H1 (cell line): ENCODE results near the gene SEMA4D. TPM values are rescaled to one million over a fixed set of nuclear protein-coding genes. Genes with fewer than 3 reads are reported as not detected.
A peak's percentile ranks its signal among the peaks of the same experiment; 100 is the strongest.

Experiments
- CTCF ChIA-PET: fragments of 300-600 bp; sonication (Branson Sonifier 250); formaldehyde crosslinking; loops from one replicate; lab custom pipeline; 2021; ENCODE audit not compliant: partially characterized antibody; lab: Charles Lee
- POLR2A ChIA-PET: fragments of 300-600 bp; sonication (Branson Sonifier 250); formaldehyde crosslinking; loops from one replicate; lab custom pipeline; 2021; ENCODE audit warnings: inconsistent platforms; ENCODE audit not compliant: partially characterized antibody; lab: Charles Lee
- DNase-seq, 2 experiments: peaks; one replicate each; pipeline versions ENCODE4 v3.0.0 to v3.0.0-alpha.2; 2010 to 2022; ENCODE audit warnings: low spot score in 2 of 2, low read depth in 1 of 2, mixed read lengths in 1 of 2
- FAIRE-seq: peaks from 2 replicates; lab custom pipeline; 2011; peaks lifted over from hg19 to GRCh38; lab: Jason Lieb, UNC
- H2AFZ ChIP-seq: 2 replicates; pipeline ENCODE4 v1.8.1; 2012; ENCODE audit warnings: low read length, inconsistent platforms
- H2AK5ac ChIP-seq: 2 replicates; pipeline ENCODE4 v1.6.1; 2013; ENCODE audit warnings: low read depth, low read length
- H2BK120ac ChIP-seq: replicated peaks from 2 replicates; pipeline ENCODE3; 2013; ENCODE audit warnings: low read depth, low read length, inconsistent platforms
- H2BK12ac ChIP-seq: 2 replicates; pipeline ENCODE4 v1.6.1; 2013; ENCODE audit warnings: low read depth, low read length
- H2BK15ac ChIP-seq: 2 replicates; pipeline ENCODE4 v1.6.1; 2013; ENCODE audit warnings: low read length
- H2BK20ac ChIP-seq: 2 replicates; pipeline ENCODE4 v1.6.1; 2013; ENCODE audit warnings: low read length
- H2BK5ac ChIP-seq: 2 replicates; pipeline ENCODE4 v1.6.1; 2013; ENCODE audit warnings: low read depth, low read length
- H3K14ac ChIP-seq: 2 replicates; pipeline ENCODE4 v1.6.1; 2013; ENCODE audit warnings: inconsistent platforms; ENCODE audit not compliant: insufficient read length
- H3K18ac ChIP-seq: 2 replicates; pipeline ENCODE4 v1.6.1; 2013; ENCODE audit warnings: low read length; ENCODE audit errors: extremely low read depth
- H3K23ac ChIP-seq: 2 replicates; pipeline ENCODE4 v1.6.1; 2013; ENCODE audit warnings: inconsistent platforms; ENCODE audit not compliant: insufficient read length
- H3K23me2 ChIP-seq: 2 replicates; pipeline ENCODE4 v1.6.1; 2013; ENCODE audit warnings: low read depth, low read length
- H3K27ac ChIP-seq: 2 replicates; pipeline ENCODE4 v1.6.1; 2011; ENCODE audit warnings: low read depth, low read length, inconsistent platforms
- H3K27me3 ChIP-seq, 4 experiments: replicated peaks in 1 of 4; 1 replicate in 1 of 4; 2 replicates in 3 of 4; pipeline versions ENCODE4 v1.6.1 to v1.8.1; 2011 to 2013; ENCODE audit warnings: low read length in 3 of 4, mild to moderate bottlenecking in 3 of 4, inconsistent platforms in 2 of 4, mixed read lengths in 2 of 4, moderate library complexity in 1 of 4; ENCODE audit not compliant: control insufficient read depth in 3 of 4, insufficient read depth in 3 of 4; ENCODE audit errors: extremely low read depth in 1 of 4
- H3K36me3 ChIP-seq, 4 experiments: 2 replicates each; pipeline versions ENCODE4 v1.6.1 to v1.8.1; 2011 to 2013; ENCODE audit warnings: mild to moderate bottlenecking in 4 of 4, low read length in 3 of 4, moderate library complexity in 2 of 4, control low read depth in 1 of 4, inconsistent platforms in 1 of 4; ENCODE audit not compliant: insufficient read depth in 4 of 4, control insufficient read depth in 2 of 4
- H3K4ac ChIP-seq: replicated peaks from 2 replicates; pipeline ENCODE3; 2013; ENCODE audit warnings: low read length, low read depth, mixed read lengths, inconsistent platforms; ENCODE audit not compliant: insufficient read length
- H3K4me1 ChIP-seq, 4 experiments: replicated peaks in 1 of 4; 1 replicate in 1 of 4; 2 replicates in 3 of 4; pipeline versions ENCODE4 v1.6.1 to v1.8.1; 2011 to 2013; ENCODE audit warnings: low read length in 3 of 4, inconsistent platforms in 2 of 4, mixed read lengths in 1 of 4; ENCODE audit not compliant: insufficient read depth in 4 of 4, control insufficient read depth in 3 of 4
- H3K4me2 ChIP-seq, 2 experiments: 2 replicates each; pipeline versions ENCODE4 v1.6.1 to v1.8.1; 2011 to 2013; ENCODE audit warnings: low read depth in 2 of 2, low read length in 2 of 2, control low read depth in 1 of 2, inconsistent platforms in 1 of 2, mild to moderate bottlenecking in 1 of 2; ENCODE audit not compliant: insufficient read depth in 1 of 2
- H3K4me3 ChIP-seq, 4 experiments: fragments of 200-600, 300-600 bp in 1 of 4; sonication (generic), shearing (Covaris generic), sonication (Bioruptor Twin) in 1 of 4; 2 replicates each; pipeline versions ENCODE4 v1.5.1 to v1.8.1; 2011 to 2016; ENCODE audit warnings: low read length in 4 of 4, low read depth in 3 of 4, control low read depth in 2 of 4, inconsistent platforms in 2 of 4, mild to moderate bottlenecking in 2 of 4, mixed read lengths in 1 of 4, moderate library complexity in 1 of 4; ENCODE audit not compliant: insufficient read depth in 2 of 4; ENCODE audit errors: extremely low read depth in 1 of 4
- H3K56ac ChIP-seq: replicated peaks from 2 replicates; pipeline ENCODE3; 2013; ENCODE audit warnings: low read depth, mild to moderate bottlenecking, mixed read lengths, low read length, inconsistent platforms; ENCODE audit not compliant: insufficient read length
- H3K79me1 ChIP-seq: 2 replicates; pipeline ENCODE4 v1.6.1; 2013; ENCODE audit warnings: low read depth, low read length, control low read depth
- H3K79me2 ChIP-seq, 2 experiments: 2 replicates each; pipeline versions ENCODE4 v1.6.1 to v1.8.1; 2012 to 2013; ENCODE audit warnings: low read length in 2 of 2, mild to moderate bottlenecking in 2 of 2, inconsistent platforms in 1 of 2; ENCODE audit not compliant: insufficient read depth in 2 of 2, control insufficient read depth in 1 of 2
- H3K9ac ChIP-seq, 4 experiments: replicated peaks in 1 of 4; 1 replicate in 1 of 4; 2 replicates in 3 of 4; pipeline versions ENCODE4 v1.6.1 to v1.8.1; 2011 to 2013; ENCODE audit warnings: low read depth in 3 of 4, low read length in 3 of 4, control low read depth in 2 of 4, mild to moderate bottlenecking in 2 of 4, moderate library complexity in 2 of 4, inconsistent platforms in 1 of 4; ENCODE audit errors: extremely low read depth in 1 of 4
- H3K9me3 ChIP-seq, 2 experiments: 2 replicates each; pipeline versions ENCODE4 v1.6.1 to v1.8.1; 2012 to 2013; ENCODE audit warnings: mild to moderate bottlenecking in 2 of 2, moderate library complexity in 2 of 2, control low read depth in 1 of 2, inconsistent platforms in 1 of 2, low read depth in 1 of 2, low read length in 1 of 2, mixed read lengths in 1 of 2; ENCODE audit not compliant: insufficient read depth in 2 of 2
- H4K20me1 ChIP-seq, 2 experiments: replicated peaks in 1 of 2; 2 replicates each; pipeline versions ENCODE3 to v1.8.1; 2011 to 2013; ENCODE audit warnings: inconsistent platforms in 2 of 2, low read length in 2 of 2, mild to moderate bottlenecking in 1 of 2; ENCODE audit not compliant: insufficient read depth in 2 of 2, control insufficient read depth in 1 of 2
- H4K5ac ChIP-seq: 2 replicates; pipeline ENCODE4 v1.6.1; 2013; ENCODE audit warnings: low read length, low read depth, mixed read lengths, inconsistent platforms; ENCODE audit not compliant: insufficient read length
- H4K8ac ChIP-seq: 2 replicates; pipeline ENCODE4 v1.8.0; 2013; ENCODE audit warnings: mild to moderate bottlenecking, moderate library complexity, low read length, inconsistent platforms; ENCODE audit not compliant: insufficient read depth; ENCODE audit errors: extremely low read depth
- H4K91ac ChIP-seq: replicated peaks from 2 replicates; pipeline ENCODE3; 2013; ENCODE audit warnings: low read length, mixed read lengths, inconsistent platforms; ENCODE audit not compliant: insufficient read length
- BRCA1 ChIP-seq: IDR thresholded peaks from 2 replicates; pipeline ENCODE4 v1.6.1; 2012; ENCODE audit warnings: low read depth, low read length, improper control_type of control experiment
- CREB1 ChIP-seq: IDR thresholded peaks from 2 replicates; pipeline ENCODE4 v1.6.1; 2012; ENCODE audit warnings: inconsistent platforms
- MAFK ChIP-seq: IDR thresholded peaks from 2 replicates; pipeline ENCODE4 v1.6.1; 2012; ENCODE audit warnings: low read depth, mild to moderate bottlenecking, improper control_type of control experiment, low read length
- NRF1 ChIP-seq: IDR thresholded peaks from 2 replicates; pipeline ENCODE4 v1.6.1; 2011; ENCODE audit warnings: mild to moderate bottlenecking, low read depth, low read length, improper control_type of control experiment
- PHF8 ChIP-seq: fragments of 200-600 bp; sonication (generic); conservative IDR thresholded peaks from 2 replicates; pipeline ENCODE4 v1.7.1; 2012; ENCODE audit warnings: low read depth, mild to moderate bottlenecking, inconsistent platforms, low read length, moderate library complexity
- POU5F1 ChIP-seq: IDR thresholded peaks from 2 replicates; pipeline ENCODE4 v1.6.1; 2011; ENCODE audit warnings: low read depth, mild to moderate bottlenecking, low read length, moderate library complexity
- TBP ChIP-seq: IDR thresholded peaks from 2 replicates; pipeline ENCODE4 v1.6.1; 2011; ENCODE audit warnings: low read depth, low read length, improper control_type of control experiment
- ZNF274 ChIP-seq: IDR thresholded peaks from 2 replicates; pipeline ENCODE4 v1.7.0; 2012; ENCODE audit warnings: low read length, borderline replicate concordance; ENCODE audit errors: extremely low read depth
- WGBS, 2 experiments: shearing (Covaris generic) in 1 of 2; methylation state at CpG; one replicate each; pipeline versions ENCODE4 v1.1.6 to v1.1.7; 2013 to 2015; ENCODE audit warnings: low lambda C conversion rate in 2 of 2, mixed read lengths in 2 of 2, inconsistent platforms in 1 of 2, low coverage in 1 of 2, missing lambda C conversion rate in 1 of 2; ENCODE audit not compliant: insufficient replicate concordance in 2 of 2, insufficient coverage in 1 of 2, insufficient read length in 1 of 2; ENCODE audit errors: extremely low coverage in 1 of 2, missing lambda C conversion rate in 1 of 2; 5-methylcytosine and 5-hydroxymethylcytosine counted together
- polyA plus RNA-seq, 7 experiments: library from polyadenylated mRNA; depleted of rRNA in 3 of 7; stranded (reverse) in 5 of 7; unstranded in 2 of 7; fragments of >200 nt in 5 of 7; fragments of 200-250 nt in 2 of 7; gene quantifications; 1 replicate in 5 of 7; 2 replicates in 1 of 7; 4 replicates in 1 of 7; pipeline versions ENCODE4 v1.2.1 to v1.2.3, GENCODE V29; 2011 to 2013; ENCODE audit warnings: missing spikeins in 2 of 7, mixed read lengths in 2 of 7
- total RNA-seq: library from RNA; stranded (reverse); fragmentation: NEBNext Ultra II Directional; extraction: Animal tissue kit (Norgen Biotek cat#: 25700); gene quantifications from 2 replicates; pipeline ENCODE4 v1.2.1, GENCODE V29; 2021
- TF ChIP-seq, protein P1 (sequence below): IDR thresholded peaks from 2 replicates; pipeline ENCODE4 v1.6.1; 2012; ENCODE audit warnings: inconsistent platforms

Gene SEMA4D
- total and polyA plus RNA-seq, 2 of the 8 experiments (the other 6 are each of a cell fraction or from before 2014, with no cell fraction given), result 21.0 to 70.4 TPM

DNA sequence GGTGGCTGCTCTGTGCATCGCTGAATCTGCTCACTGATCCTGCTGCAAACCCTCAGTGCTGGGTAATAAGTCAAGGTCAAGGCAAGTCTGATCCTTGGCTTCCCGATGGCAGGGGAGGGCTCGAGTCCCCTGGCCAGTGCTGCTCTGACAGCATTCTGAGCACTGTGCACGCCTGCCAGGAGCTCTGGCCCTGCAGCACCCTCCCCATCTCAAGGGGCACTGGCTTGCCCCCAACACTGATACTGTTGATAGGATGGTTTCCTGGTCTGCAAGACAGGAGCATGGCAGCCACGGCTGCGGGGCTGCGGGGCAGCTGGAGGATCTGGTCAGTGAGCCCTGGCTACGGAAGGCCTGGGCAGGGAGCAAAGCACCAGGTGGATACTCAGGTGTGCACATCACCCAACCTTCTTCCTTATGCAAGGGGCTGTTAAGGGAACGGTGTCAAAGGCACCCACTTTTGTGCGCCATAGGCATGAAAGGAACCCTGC lies 107.8 kb downstream of the SEMA4D start:
- no peak overlapping the region for H3K18ac ChIP-seq
- H4K8ac ChIP-seq, result no peak overlapping the region
- H3K9me3 ChIP-seq, result no peaks in the 10 kb centered on the region
- no peaks in the 10 kb centered on the region for H3K4me1 ChIP-seq
- ChIA-PET CTCF (interaction anchor here (0.6 to 2.7 kb wide), 5 partner anchors 11 to 183 kb away, joined by 3 to 8 read pairs (median 3); no protein-coding TSS in a partner anchor), POLR2A (no interaction called here)
- no peak overlapping the region for H2AFZ ChIP-seq
- no peaks in the 10 kb centered on the region; the same call in none of the 2 replicates for H3K79me1 ChIP-seq
- TF ChIP-seq POU5F1 (no peak), TBP (no peak), MAFK (no peak), BRCA1 (no peak), CREB1 (no peak), NRF1 (no peak), ZNF274 (no peak), PHF8 (no peak)
- TF ChIP-seq, protein P1, sequence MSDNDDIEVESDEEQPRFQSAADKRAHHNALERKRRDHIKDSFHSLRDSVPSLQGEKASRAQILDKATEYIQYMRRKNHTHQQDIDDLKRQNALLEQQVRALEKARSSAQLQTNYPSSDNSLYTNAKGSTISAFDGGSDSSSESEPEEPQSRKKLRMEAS, result no peak
- H3K27ac ChIP-seq, result no peak overlapping the region
- H3K27me3 ChIP-seq, result no peaks in the 10 kb centered on the region
- no peak overlapping the region for H3K14ac ChIP-seq
- H2BK5ac ChIP-seq, result peak overlapping the region; percentile 26; the same call in 1 of the 2 replicates
- no peak overlapping the region for H4K5ac ChIP-seq
- H2BK120ac ChIP-seq, result no peak overlapping the region
- H2AK5ac ChIP-seq, result no peak overlapping the region
- H3K23ac ChIP-seq, result no peak overlapping the region
- H3K36me3 ChIP-seq, result peaks cover 37 to 72% (median 67%) of the 10 kb centered on the region in 4 experiments
- H4K20me1 ChIP-seq, result peaks cover 0 to 4% of the 10 kb centered on the region in 2 experiments
- whole genome bisulfite sequencing, 2 experiments, result 96% methylated on average over 10 of the region's 10 CpGs; no CpG with 5 or more reads in 1 of the 2 experiments
- H3K9ac ChIP-seq, result no peak overlapping the region
- H2BK20ac ChIP-seq, result no peak overlapping the region
- H2BK15ac ChIP-seq, result no peak overlapping the region
- no peaks in the 10 kb centered on the region for H3K79me2 ChIP-seq
- no peak overlapping the region for H2BK12ac ChIP-seq
- no peak overlapping the region for H3K4me3 ChIP-seq
- FAIRE-seq, result no peak
- no peaks in the 10 kb centered on the region for H3K23me2 ChIP-seq
- no peak overlapping the region for H3K56ac ChIP-seq
- no peak overlapping the region for H4K91ac ChIP-seq
- H3K4ac ChIP-seq, result no peak overlapping the region
- no peak for DNase-seq
- no peak overlapping the region for H3K4me2 ChIP-seq
